Endodermal cell (in vitro differentiated cells): ENCODE measurements around the gene FBXL5. TPM values are rescaled to one million over a fixed set of nuclear protein-coding genes. Genes with fewer than 3 reads are reported as not detected.

Source experiments
- DNase-seq: peaks from one replicate; pipeline ENCODE4 v3.0.0-alpha.2; 2017
- H3K27ac ChIP-seq: 2 replicates; pipeline ENCODE4 v1.5.1; 2013; ENCODE audit warnings: mild to moderate bottlenecking, low read depth, low read length, moderate library complexity
- H3K27me3 ChIP-seq: 2 replicates; pipeline ENCODE4 v1.6.1; 2013; ENCODE audit warnings: mild to moderate bottlenecking, low read length, moderate library complexity; ENCODE audit not compliant: insufficient read depth, control insufficient read depth, poor library complexity, severe bottlenecking
- H3K36me3 ChIP-seq: 2 replicates; pipeline ENCODE4 v1.7.0; 2013; ENCODE audit warnings: mild to moderate bottlenecking, low read length, moderate library complexity; ENCODE audit not compliant: control insufficient read depth, insufficient read depth
- H3K4me1 ChIP-seq: one replicate; pipeline ENCODE4 v1.7.0; 2013; ENCODE audit warnings: low read length; ENCODE audit not compliant: control insufficient read depth, insufficient read depth
- H3K4me3 ChIP-seq: 2 replicates; pipeline ENCODE4 v1.5.1; 2013; ENCODE audit warnings: mild to moderate bottlenecking, low read length, moderate library complexity
- H3K9ac ChIP-seq: 2 replicates; pipeline ENCODE4 v1.6.1; 2013; ENCODE audit warnings: mild to moderate bottlenecking, low read length, moderate library complexity; ENCODE audit not compliant: poor library complexity, severe bottlenecking; ENCODE audit errors: extremely low read depth
- H3K9me3 ChIP-seq: 2 replicates; pipeline ENCODE4 v1.6.1; 2013; ENCODE audit warnings: mild to moderate bottlenecking, low read length, moderate library complexity; ENCODE audit not compliant: control insufficient read depth
- H3K27ac Mint-ChIP-seq: 2 replicates; pipeline ENCODE4 v1.8.0; 2020; ENCODE audit warnings: mixed read lengths
- H3K27me3 Mint-ChIP-seq: 2 replicates; pipeline ENCODE4 v1.8.0; 2021; ENCODE audit warnings: mild to moderate bottlenecking, mixed read lengths; ENCODE audit not compliant: insufficient read depth
- H3K36me3 Mint-ChIP-seq: 2 replicates; pipeline ENCODE4 v1.8.0; 2020; ENCODE audit warnings: low read depth, mixed read lengths
- H3K4me1 Mint-ChIP-seq: 2 replicates; pipeline ENCODE4 v1.8.0; 2020; ENCODE audit warnings: mixed read lengths
- H3K4me3 Mint-ChIP-seq: 2 replicates; pipeline ENCODE4 v1.8.0; 2020; ENCODE audit warnings: mild to moderate bottlenecking, moderate library complexity, mixed read lengths
- H3K9me3 Mint-ChIP-seq: 2 replicates; pipeline ENCODE4 v1.8.0; 2020; ENCODE audit warnings: mild to moderate bottlenecking, mixed read lengths
- CTCF ChIP-seq: fragments of 200-600 bp; sonication (generic); conservative IDR thresholded peaks from 2 replicates; pipeline ENCODE4 v1.5.0; 2021; ENCODE audit warnings: antibody characterized with exemption, mild to moderate bottlenecking
- WGBS, 2 experiments: methylation state at CpG; one replicate each; pipeline versions ENCODE4 v1.1.5 to v1.1.7; 2013; ENCODE audit warnings: missing lambda C conversion rate in 2 of 2, mixed read lengths in 1 of 2; ENCODE audit not compliant: insufficient coverage in 1 of 2, insufficient read length in 1 of 2; 5-methylcytosine and 5-hydroxymethylcytosine counted together
- total RNA-seq, 2 donors: library from RNA; stranded (reverse); fragmentation: NEBNext Ultra II Directional in 1 of 2; extraction: Animal tissue kit (Norgen Biotek cat#: 25700) in 1 of 2; gene quantifications; 2 replicates in 1 of 2; 3 replicates in 1 of 2; pipeline ENCODE4 v1.2.1, GENCODE V29; 2021

Gene FBXL5
- total RNA-seq, 2 donors from 2014 or later: 60.3 to 88.4 TPM

DNA sequence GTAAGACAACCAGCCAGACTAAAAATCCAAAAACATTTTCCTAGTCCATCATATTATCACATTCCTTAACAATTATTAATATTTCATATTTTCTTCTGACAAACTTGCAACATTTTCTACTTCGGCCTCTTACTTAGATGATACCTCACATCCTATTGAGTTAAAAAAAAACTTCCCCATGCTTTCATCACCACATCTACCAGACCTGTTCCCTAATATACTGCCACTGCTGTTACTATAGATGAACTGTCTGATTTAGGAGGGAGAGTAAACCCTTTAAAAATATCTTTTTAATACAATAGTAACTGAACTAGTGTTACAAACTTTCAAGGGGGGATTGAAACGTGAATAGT is 28.0 kb upstream of the FBXL5 start:
- H3K27ac Mint-ChIP-seq: peak overlapping the region; percentile 98
- no peak for TF ChIP-seq CTCF
- H3K4me1 Mint-ChIP-seq: peaks cover 27% of the 10 kb centered on the region
- DNase-seq: no peak
- Histone ChIP-seq H3K27me3 (no peaks in the 10 kb centered on the region), H3K36me3 (peaks cover 51% of the 10 kb centered on the region), H3K9me3 (no peaks in the 10 kb centered on the region), H3K27ac (no peak overlapping the region), H3K9ac (peak overlapping the region; percentile 97), H3K4me3 (peak overlapping the region; percentile 96), H3K4me1 (peaks cover 6% of the 10 kb centered on the region)
- peaks cover 31% of the 10 kb centered on the region for H3K36me3 Mint-ChIP-seq
- H3K9me3 Mint-ChIP-seq: no peaks in the 10 kb centered on the region
- H3K27me3 Mint-ChIP-seq: no peaks in the 10 kb centered on the region
- 89 to 100% methylated on average over 1 of the region's 2 CpGs for WGBS, 2 experiments
- peak overlapping the region; percentile 97 for H3K4me3 Mint-ChIP-seq

- no peaks in the 10 kb centered on the region for H3K9me3 Mint-ChIP-seq
- DNase-seq: no peak
- no peaks in the 10 kb centered on the region for H3K27me3 ChIP-seq
- H3K27ac ChIP-seq: peak overlapping the region; percentile 93
- peak overlapping the region; percentile 97 for H3K4me3 Mint-ChIP-seq
- peaks cover 6% of the 10 kb centered on the region for H3K4me1 ChIP-seq
- H3K9ac ChIP-seq: peak overlapping the region; percentile 97
- H3K9me3 ChIP-seq: no peaks in the 10 kb centered on the region
- TF ChIP-seq CTCF: no peak
- peaks cover 31% of the 10 kb centered on the region for H3K4me1 Mint-ChIP-seq
- 57 to 75% methylated on average over 2 to 4 of the region's 6 CpGs for WGBS, 2 experiments
- peaks cover 48% of the 10 kb centered on the region for H3K36me3 ChIP-seq
- peak overlapping the region; percentile 96 for H3K4me3 ChIP-seq
- H3K36me3 Mint-ChIP-seq: peaks cover 28% of the 10 kb centered on the region
- peak overlapping the region; percentile 98 for H3K27ac Mint-ChIP-seq
- H3K27me3 Mint-ChIP-seq: no peaks in the 10 kb centered on the region
Observed at GRCh38 chr4:15682242-15683142, 27.3 kb upstream of the FBXL5 start.

GRCh38 chr4:15681372-15682241 is 26.4 kb upstream of the FBXL5 start, which contains the start of gene FAM200B:
FAM200B (plus strand) TSS chr4:15681827; CDS start chr4:15686978, 5,151 bp downstream.
- Histone ChIP-seq H3K9me3 (no peaks in the 10 kb centered on the region), H3K27me3 (no peaks in the 10 kb centered on the region), H3K4me1 (peaks cover 6% of the 10 kb centered on the region), H3K4me3 (peak within 1 kb of the TSS; percentile 96), H3K27ac (peak within 1 kb of the TSS; percentile 93), H3K36me3 (peaks cover 41% of the 10 kb centered on the region), H3K9ac (peak within 1 kb of the TSS; percentile 97)
- H3K27ac Mint-ChIP-seq: peak within 1 kb of the TSS; percentile 98
- no peaks in the 10 kb centered on the region for H3K27me3 Mint-ChIP-seq
- peak within 1 kb of the TSS; percentile 97 for H3K4me3 Mint-ChIP-seq
- 0 to 1% methylated on average over 19 to 56 of the region's 56 CpGs for WGBS, 2 experiments
- peaks cover 34% of the 10 kb centered on the region for H3K4me1 Mint-ChIP-seq
- peak; percentile 100 for DNase-seq
- TF ChIP-seq CTCF: peak; percentile 28
- no peaks in the 10 kb centered on the region for H3K9me3 Mint-ChIP-seq
- peaks cover 20% of the 10 kb centered on the region for H3K36me3 Mint-ChIP-seq
